GM12878 (cell line): Measurements from ENCODE around the gene TOP2B. TPM values are rescaled to one million over a fixed set of nuclear protein-coding genes. Genes with fewer than 3 reads are reported as not detected.

Experiments
- ATAC-seq: fragments of 200-7000 bp; cut with Tn5 transposase; 3 replicates; pipeline ENCODE4 v1.9.1; 2020; ENCODE audit warnings: mild to moderate bottlenecking, moderate library complexity
- BruUV-seq: library from RNA; stranded (reverse); fragments of 400-500 nt; replicated peaks from 2 replicates; lab custom pipeline; 2021; lab: Mats Ljungman, UMichigan
- CTCF ChIA-PET: fragments of 300-600 bp; sonication (Branson Sonifier 250); formaldehyde crosslinking; extraction: SDS; loops from one replicate; lab custom pipeline; 2021; ENCODE audit warnings: inconsistent platforms; lab: Yijun Ruan, JAX
- POLR2A ChIA-PET: fragments of 350-600 bp; formaldehyde crosslinking; extraction: SDS; loops from one replicate; lab custom pipeline; 2021; ENCODE audit warnings: inconsistent platforms; lab: Charles Lee
- RAD21 ChIA-PET: fragments of 300-600 bp; sonication (Branson Sonifier 250); formaldehyde crosslinking; loops from one replicate; lab custom pipeline; 2023; ENCODE audit warnings: antibody characterized with exemption; ENCODE audit not compliant: unreplicated experiment; lab: Charles Lee
- SMC1A ChIA-PET: fragments of 300-600 bp; sonication (Branson Sonifier 250); formaldehyde crosslinking; loops from one replicate; lab custom pipeline; 2023; ENCODE audit not compliant: unreplicated experiment, uncharacterized antibody; lab: Charles Lee
- DNase-seq: peaks from one replicate; pipeline ENCODE4 v3.0.0-alpha.2; 2011; ENCODE audit warnings: low read depth, low spot score
- FAIRE-seq: peaks from 3 replicates; lab custom pipeline; 2011; peaks lifted over from hg19 to GRCh38; lab: Jason Lieb, UNC
- H2AFZ ChIP-seq: 2 replicates; pipeline ENCODE4 v1.6.0; 2011; ENCODE audit warnings: low read depth, low read length, control low read depth; ENCODE audit not compliant: control insufficient read depth
- H3K27ac ChIP-seq: 2 replicates; pipeline ENCODE4 v1.5.1; 2011; ENCODE audit warnings: control low read depth; ENCODE audit not compliant: control insufficient read depth, insufficient read depth
- H3K27me3 ChIP-seq, 2 experiments: replicated peaks in 1 of 2; 2 replicates each; pipeline versions ENCODE4 v1.6.0 to v1.6.1; 2011; ENCODE audit warnings: low read length in 1 of 2; ENCODE audit not compliant: control insufficient read depth in 2 of 2, insufficient read depth in 2 of 2
- H3K36me3 ChIP-seq, 2 experiments: 2 replicates each; pipeline ENCODE4 v1.5.1; 2011; ENCODE audit warnings: low read length in 1 of 2; ENCODE audit not compliant: control insufficient read depth in 2 of 2, insufficient read depth in 2 of 2
- H3K4me1 ChIP-seq: 2 replicates; pipeline ENCODE4 v1.6.1; 2011; ENCODE audit warnings: mild to moderate bottlenecking, low read length, moderate library complexity, mixed read lengths; ENCODE audit not compliant: control insufficient read depth, insufficient read depth
- H3K4me2 ChIP-seq: 2 replicates; pipeline ENCODE4 v1.6.0; 2011; ENCODE audit warnings: control low read depth; ENCODE audit not compliant: control insufficient read depth, insufficient read depth
- H3K4me3 ChIP-seq: fragments of 200-600 bp; sonication (generic); 2 replicates; pipeline ENCODE4 v1.5.1; 2016
- H3K79me2 ChIP-seq: 2 replicates; pipeline ENCODE4 v1.6.0; 2011; ENCODE audit warnings: low read length; ENCODE audit not compliant: control insufficient read depth, insufficient read depth
- H3K9ac ChIP-seq: 2 replicates; pipeline ENCODE4 v1.8.0; 2011; ENCODE audit warnings: low read length, control low read depth, mixed read lengths; ENCODE audit not compliant: control insufficient read depth, insufficient read depth
- H3K9me3 ChIP-seq: replicated peaks from 3 replicates; pipeline ENCODE4 v1.5.1; 2011; ENCODE audit warnings: mild to moderate bottlenecking, low read length; ENCODE audit not compliant: control insufficient read depth, insufficient read depth
- H4K20me1 ChIP-seq: 2 replicates; pipeline ENCODE4 v1.6.0; 2011; ENCODE audit not compliant: control insufficient read depth, insufficient read depth
- BACH1 ChIP-seq: fragments of 450-650 bp; IDR thresholded peaks from 2 replicates; pipeline ENCODE4 v1.6.1; 2017; ENCODE audit warnings: mild to moderate bottlenecking, borderline replicate concordance
- CBFB ChIP-seq: IDR thresholded peaks from 2 replicates; pipeline ENCODE4 v1.6.1; 2016; ENCODE audit warnings: antibody characterized with exemption, low read depth
- CHD2 ChIP-seq: IDR thresholded peaks from 2 replicates; pipeline ENCODE4 v1.6.1; 2011; ENCODE audit warnings: low read depth, low read length, improper control_type of control experiment, borderline replicate concordance
- CHD4 ChIP-seq: fragments of 200-600 bp; sonication (generic); IDR thresholded peaks from 2 replicates; pipeline ENCODE4 v1.6.1; 2016; ENCODE audit warnings: mild to moderate bottlenecking
- EED ChIP-seq: sonication (generic); IDR thresholded peaks from 2 replicates; pipeline ENCODE4 v1.6.1; 2016; ENCODE audit warnings: antibody characterized with exemption, low read depth
- IKZF2 ChIP-seq, 2 experiments: fragments of 450-650 bp; IDR thresholded peaks; 2 replicates each; pipeline ENCODE4 v1.6.1; 2017; ENCODE audit warnings: mild to moderate bottlenecking in 2 of 2, moderate library complexity in 2 of 2
- IRF4 ChIP-seq: IDR thresholded peaks from 2 replicates; pipeline ENCODE4 v1.6.1; 2011; ENCODE audit warnings: low read depth, low read length
- MTA3 ChIP-seq: IDR thresholded peaks from 2 replicates; pipeline ENCODE4 v1.6.1; 2012; ENCODE audit warnings: low read length, inconsistent platforms, borderline replicate concordance
- RUNX3 ChIP-seq: IDR thresholded peaks from 2 replicates; pipeline ENCODE4 v1.6.1; 2012; ENCODE audit warnings: low read length, inconsistent platforms
- SRF ChIP-seq, 2 experiments: IDR thresholded peaks; 2 replicates each; pipeline ENCODE4 v1.6.1; 2011; ENCODE audit warnings: low read depth in 2 of 2, low read length in 2 of 2, mild to moderate bottlenecking in 1 of 2, moderate library complexity in 1 of 2
- YBX1 ChIP-seq: fragments of 450-650 bp; IDR thresholded peaks from 2 replicates; pipeline ENCODE4 v1.6.1; 2016; ENCODE audit warnings: antibody characterized with exemption
- WGBS: methylation state at CpG from one replicate; pipeline ENCODE4 v1.1.6; 2016; ENCODE audit warnings: low lambda C conversion rate; ENCODE audit not compliant: insufficient replicate concordance, insufficient coverage; ENCODE audit errors: missing lambda C conversion rate; 5-methylcytosine and 5-hydroxymethylcytosine counted together
- in situ Hi-C: fragments of 300-500 bp; cut with MboI; formaldehyde crosslinking; loops from 9 replicates; pipeline ENCODE4 v1.14.3; 2018; ENCODE audit warnings: mixed read lengths
- intact Hi-C: fragments of 100-400 bp; cut with micrococcal nuclease; formaldehyde crosslinking; loops from one replicate; pipeline ENCODE4 v1.14.2; 2022; ENCODE audit not compliant: unreplicated experiment
- polyA plus RNA-seq, 11 experiments: library from polyadenylated mRNA; depleted of rRNA in 4 of 11; unstranded in 6 of 11; stranded (reverse) in 5 of 11; fragments of >200 nt; fragmentation: Nextera tagmentation in 4 of 11; fragmentation: Illumina TruSeq in 1 of 11; extraction: Ambion mirVana in 4 of 11; extraction: Trizol in 1 of 11; gene quantifications; 1 replicate in 1 of 11; 2 replicates in 10 of 11; pipeline versions ENCODE4 v1.2.1 to v1.2.3, GENCODE V29; 2011 to 2016; ENCODE audit warnings: inconsistent platforms in 2 of 11, missing spikeins in 2 of 11, low read depth in 1 of 11
- total RNA-seq, 4 experiments: library from RNA; depleted of rRNA in 3 of 4; stranded (reverse); fragments of >200 nt in 3 of 4; fragmentation: Illumina TruSeq in 1 of 4; extraction: Trizol in 1 of 4; gene quantifications; 2 replicates each; pipeline versions ENCODE4 v1.2.1 to v1.2.3, GENCODE V29; 2013 to 2021

The TOP2B gene
- total and polyA plus RNA-seq, 10 of the 15 experiments (the other 5 are each of a cell fraction or from before 2014, with no cell fraction given), result 28.6 to 134 (median 83.4) TPM

DNA sequence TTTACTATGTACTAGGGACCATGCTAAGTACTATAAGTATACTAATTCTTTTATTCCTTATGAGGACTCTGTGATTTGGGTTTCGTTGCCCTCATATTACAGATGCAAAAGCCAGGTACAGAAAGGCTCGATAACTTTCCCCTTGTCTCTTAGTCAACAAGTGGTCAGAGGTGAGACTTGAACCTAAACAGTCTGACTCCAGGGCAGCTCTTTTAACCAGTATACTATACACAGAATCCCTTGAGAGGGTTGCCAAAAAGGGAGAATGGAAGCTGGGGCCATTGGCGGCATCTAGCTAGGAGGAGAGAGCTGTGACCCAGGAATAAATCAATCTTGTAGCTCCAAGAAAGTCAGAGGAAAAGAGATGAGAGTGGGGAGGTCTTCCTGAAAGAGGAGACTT lies 92.4 kb downstream of the TOP2B start (continued):
- no peak for TF ChIP-seq CHD2
- no peak for TF ChIP-seq CBFB

DNA sequence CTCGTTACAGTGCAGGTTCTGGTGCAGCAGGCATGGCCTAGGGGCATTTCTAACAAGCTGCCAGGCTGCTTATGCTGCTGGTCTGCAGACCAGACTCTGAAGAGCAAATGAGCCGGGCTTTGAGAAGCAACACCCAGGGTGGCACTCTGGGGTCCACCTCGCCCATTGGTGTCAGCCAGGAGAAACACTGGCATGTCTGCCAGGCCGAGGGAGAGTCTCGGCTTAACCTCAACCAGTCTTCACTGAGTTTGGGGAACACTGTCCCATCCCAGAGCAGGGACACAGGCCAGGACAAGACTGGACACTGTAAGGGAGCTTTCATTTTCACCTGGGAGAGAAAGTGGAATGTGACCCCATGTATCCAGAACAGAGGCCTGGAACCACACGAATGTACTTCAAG lies 93.4 kb downstream of the TOP2B start:
- H3K4me2 ChIP-seq, result no peak overlapping the region
- RAD21 ChIA-PET, result no interaction called here
- SMC1A ChIA-PET, result interaction anchor here (0.6 kb wide), 1 partner anchor 290 kb away, joined by 3 read pairs; no protein-coding TSS in a partner anchor
- no peak overlapping the region for H3K27ac ChIP-seq
- DNase-seq (no peak), FAIRE-seq (no peak), ATAC-seq (no peak)
- CTCF ChIA-PET, result interaction anchor here (0.6 kb wide), 1 partner anchor 11 kb away, joined by 3 read pairs; no protein-coding TSS in a partner anchor
- no peaks in the 10 kb centered on the region for H3K79me2 ChIP-seq
- no peak for TF ChIP-seq IKZF2 (IDR thresholded peaks at IDR 0.05)
- no peak for TF ChIP-seq IRF4
- no peak for TF ChIP-seq MTA3
- TF ChIP-seq CHD4, result no peak
- no peaks in the 10 kb centered on the region for H4K20me1 ChIP-seq
- H2AFZ ChIP-seq, result no peak overlapping the region
- no peak overlapping the region for H3K9ac ChIP-seq
- no peaks in the 10 kb centered on the region for H3K4me1 ChIP-seq
- no peak overlapping the region for H3K4me3 ChIP-seq
- no peaks in the 10 kb centered on the region for H3K36me3 ChIP-seq
- no peaks in the 10 kb centered on the region for H3K9me3 ChIP-seq
- in situ Hi-C loops, result no loop called here
- WGBS, result 16% methylated on average over 6 of the region's 6 CpGs
- BruUV-seq, result no TSS peak
- H3K27me3 ChIP-seq, result no peaks in the 10 kb centered on the region; a peak in 1 of 4 replicates
- intact Hi-C loops, result no loop called here
- POLR2A ChIA-PET, result no interaction called here

DNA sequence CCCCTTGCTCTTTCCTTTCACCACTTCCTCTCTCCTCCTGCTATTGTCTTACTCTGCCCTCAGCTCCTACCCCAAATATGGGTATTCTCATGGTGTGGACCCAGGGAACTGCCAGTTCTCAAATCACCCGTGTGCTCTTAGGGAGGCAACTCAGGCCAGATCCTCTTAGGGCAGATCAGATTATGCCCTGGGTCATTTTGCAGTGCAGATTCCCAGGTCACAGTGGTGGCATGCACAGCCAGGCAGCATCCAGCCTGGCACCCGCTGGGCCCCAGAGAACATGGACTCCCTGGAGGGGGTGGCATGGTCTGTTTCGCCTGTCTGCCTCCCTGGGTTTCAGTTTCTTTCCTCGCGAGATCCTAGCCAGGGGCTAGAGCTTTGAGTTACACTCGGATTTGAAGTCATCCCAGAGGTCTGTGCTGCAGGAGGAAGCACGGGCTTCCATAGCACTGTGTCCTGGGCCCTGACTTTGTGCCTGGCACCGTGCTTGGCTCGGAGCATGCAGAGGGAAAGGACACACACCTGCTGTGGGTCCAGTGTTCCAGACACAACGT lies 96.1 kb downstream of the TOP2B start:
- Histone ChIP-seq H4K20me1 (no peaks in the 10 kb centered on the region; the same call in 1 of the 2 replicates), H3K27me3 (no peaks in the 10 kb centered on the region), H3K36me3 (no peaks in the 10 kb centered on the region), H3K4me1 (no peaks in the 10 kb centered on the region), H3K4me3 (no peak overlapping the region), H3K9ac (no peak overlapping the region), H3K27ac (no peak overlapping the region), H3K4me2 (no peak overlapping the region), H2AFZ (no peak overlapping the region), H3K9me3 (no peaks in the 10 kb centered on the region), H3K79me2 (no peaks in the 10 kb centered on the region)
- ChIA-PET CTCF (no interaction called here), SMC1A (interaction anchor here (0.6 kb wide), 1 partner anchor 34 kb away, joined by 3 read pairs; no protein-coding TSS in a partner anchor), POLR2A (no interaction called here), RAD21 (no interaction called here)
- in situ Hi-C loops, result no loop called here
- DNase-seq (no peak), ATAC-seq (no peak), FAIRE-seq (no peak)
- no TSS peak for BruUV-seq
- no peak for TF ChIP-seq EED
- no peak for TF ChIP-seq YBX1
- TF ChIP-seq SRF (IDR thresholded peaks at IDR 0.05; ENCODE audit: low read depth in 2 of 2, low read length in 2 of 2), result no peak
- no peak for TF ChIP-seq BACH1
- TF ChIP-seq RUNX3, result no peak
- intact Hi-C loops, result no loop called here
- WGBS, result 34% methylated on average over 10 of the region's 10 CpGs
